ENCODE measurements around the gene CD7.

Gene CD7

DNA sequence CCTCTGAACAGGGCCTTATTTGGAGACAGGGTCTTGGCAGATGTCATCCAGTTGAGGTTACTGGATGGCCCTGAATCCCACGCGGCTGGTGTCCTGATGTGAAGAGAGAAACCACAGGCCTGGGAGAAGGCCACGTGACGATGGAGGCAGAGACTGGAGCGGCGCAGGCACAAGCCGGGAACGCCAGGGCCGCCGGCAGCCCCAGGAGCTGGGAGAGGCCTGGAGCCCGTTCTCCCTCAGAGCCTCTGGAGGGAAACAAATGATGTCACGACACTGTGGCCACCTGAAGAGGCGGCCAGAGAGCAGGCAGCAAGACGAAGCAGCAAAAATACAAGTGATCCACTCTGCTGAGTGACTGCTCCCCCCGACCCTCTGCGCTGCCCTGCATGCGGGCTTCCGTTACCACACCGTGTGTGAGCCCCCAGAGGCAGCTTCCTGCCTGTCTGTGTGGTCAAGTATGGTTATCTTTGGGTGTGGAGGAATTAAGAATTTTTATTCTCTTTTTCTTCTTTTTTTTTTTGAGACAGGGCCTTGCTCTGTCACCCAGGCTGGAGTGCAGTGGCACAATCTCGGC lies 11.6 kb downstream of the CD7 start:
- H3K27me3 Mint-ChIP-seq: peaks cover 26% of the 10 kb centered on the region
- peak overlapping the region; percentile 69 for H3K27ac Mint-ChIP-seq
- CTCF ChIA-PET: interaction anchor here (4.7 to 8.0 kb wide), 2 partner anchors 11 to 16 kb away, joined by 20 to 58 read pairs; partner anchors contain the start of gene CD7
- no peak for DNase-seq
- no peak overlapping the region for H3K4me3 Mint-ChIP-seq
- H3K4me1 Mint-ChIP-seq: peaks cover 58% of the 10 kb centered on the region
- H3K9me3 Mint-ChIP-seq: no peaks in the 10 kb centered on the region
- no peaks in the 10 kb centered on the region for H3K36me3 Mint-ChIP-seq

DNA sequence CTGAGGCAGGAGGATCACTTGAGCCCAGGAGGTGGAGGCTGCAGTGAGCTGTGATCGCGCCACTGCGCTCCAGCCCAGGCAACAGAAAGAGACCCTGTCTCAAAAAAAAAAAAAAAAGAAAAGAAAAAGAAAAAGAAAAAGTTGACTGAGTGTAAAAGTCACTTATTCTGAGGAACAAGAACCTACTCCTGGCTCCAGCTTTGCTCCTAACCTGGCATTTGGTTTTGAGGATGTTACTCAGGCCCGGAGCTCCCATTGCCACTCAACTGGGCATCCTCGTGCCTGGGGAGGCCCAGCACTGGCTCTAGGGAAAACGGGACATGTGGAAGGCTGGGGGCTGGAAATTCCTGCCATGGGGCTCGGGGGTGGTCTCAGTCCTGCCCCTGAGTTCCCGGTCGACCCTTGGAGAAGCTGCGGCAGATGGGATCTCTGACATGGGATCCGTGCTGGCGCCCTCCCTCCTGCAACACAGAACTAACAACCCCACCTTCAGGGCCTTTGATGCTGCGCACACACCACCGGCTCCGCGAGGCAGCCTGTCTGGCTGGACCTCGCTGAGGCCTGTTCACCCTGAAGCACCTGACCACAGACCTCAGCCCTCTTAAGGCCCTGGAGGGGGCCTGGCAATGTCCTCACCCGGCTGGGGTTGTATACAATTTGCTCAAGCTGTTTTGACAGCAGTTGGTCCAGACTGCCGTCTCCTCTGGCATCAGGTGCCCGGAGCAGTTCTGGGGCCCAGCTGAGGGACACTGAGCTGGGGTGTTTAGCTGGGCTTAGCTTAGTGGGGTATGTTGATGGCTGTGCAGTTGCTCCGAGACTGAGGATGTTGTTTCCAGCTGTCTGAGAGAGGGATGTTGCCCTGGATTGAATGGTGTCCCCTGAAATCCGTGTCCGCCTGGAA lies 12.3 kb downstream of the CD7 start:
- Mint-ChIP-seq H3K9me3 (no peaks in the 10 kb centered on the region), H3K4me3 (no peak overlapping the region), H3K36me3 (no peaks in the 10 kb centered on the region), H3K27ac (peak overlapping the region; percentile 69), H3K27me3 (peaks cover 21% of the 10 kb centered on the region), H3K4me1 (peaks cover 66% of the 10 kb centered on the region)
- DNase-seq: no peak
- CTCF ChIA-PET: interaction anchor here (4.7 to 8.0 kb wide), 2 partner anchors 12 to 16 kb away, joined by 20 to 58 read pairs; partner anchors contain the start of gene CD7

DNA sequence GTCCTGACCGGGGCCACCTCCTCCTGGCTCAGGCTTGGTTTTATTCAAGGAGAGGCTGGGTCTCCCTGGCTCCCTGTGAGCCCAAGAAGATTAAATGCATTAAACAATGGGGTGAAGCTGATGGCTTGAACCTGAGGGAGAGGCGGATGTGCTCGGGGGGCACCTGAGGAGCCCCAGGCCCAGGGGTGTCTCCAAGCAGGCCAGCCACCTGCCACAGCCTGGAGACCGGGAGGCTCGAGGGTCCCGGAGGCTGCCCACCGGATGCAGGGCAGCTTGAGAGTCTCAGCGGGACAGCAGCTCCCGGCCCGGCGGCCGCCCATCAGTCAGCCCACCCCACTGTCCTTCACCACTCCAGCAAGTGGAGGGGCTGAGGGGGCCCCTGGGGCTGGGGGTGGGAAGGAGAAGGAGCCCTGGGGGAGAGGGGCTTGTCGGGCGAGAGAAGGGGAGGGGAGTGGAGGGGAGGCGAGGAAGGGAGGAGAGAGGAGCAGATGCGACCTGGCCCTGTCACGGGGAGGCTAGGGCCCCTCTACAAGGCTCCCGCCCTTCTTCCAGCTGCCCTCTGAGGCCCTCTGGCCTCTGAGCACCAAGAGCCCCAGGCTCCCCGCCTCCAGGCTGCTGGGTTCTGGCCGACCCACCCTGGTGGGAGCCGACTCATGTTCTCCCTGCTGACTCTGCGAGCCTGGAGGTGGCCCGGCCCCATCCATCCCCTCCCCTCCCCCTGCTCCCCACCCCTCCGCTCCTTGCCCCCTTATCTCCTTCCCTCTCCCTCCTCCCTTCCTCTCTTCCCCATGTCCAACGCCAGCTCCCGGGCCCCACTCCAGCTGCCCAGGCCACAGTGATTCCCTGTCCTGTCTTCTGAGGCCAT lies 13.2 kb downstream of the CD7 start:
- no peak overlapping the region for H3K4me3 Mint-ChIP-seq
- peak overlapping the region; percentile 70 for H3K27ac Mint-ChIP-seq
- H3K27me3 Mint-ChIP-seq: peaks cover 13% of the 10 kb centered on the region
- peaks cover 75% of the 10 kb centered on the region for H3K4me1 Mint-ChIP-seq
- no peaks in the 10 kb centered on the region for H3K36me3 Mint-ChIP-seq
- H3K9me3 Mint-ChIP-seq: no peaks in the 10 kb centered on the region
- CTCF ChIA-PET: interaction anchor here (0.9 to 8.0 kb wide), 5 partner anchors 12 to 345 kb away, joined by 3 to 58 read pairs (median 12); partner anchors contain the start of gene CD7
- DNase-seq: no peak

DNA sequence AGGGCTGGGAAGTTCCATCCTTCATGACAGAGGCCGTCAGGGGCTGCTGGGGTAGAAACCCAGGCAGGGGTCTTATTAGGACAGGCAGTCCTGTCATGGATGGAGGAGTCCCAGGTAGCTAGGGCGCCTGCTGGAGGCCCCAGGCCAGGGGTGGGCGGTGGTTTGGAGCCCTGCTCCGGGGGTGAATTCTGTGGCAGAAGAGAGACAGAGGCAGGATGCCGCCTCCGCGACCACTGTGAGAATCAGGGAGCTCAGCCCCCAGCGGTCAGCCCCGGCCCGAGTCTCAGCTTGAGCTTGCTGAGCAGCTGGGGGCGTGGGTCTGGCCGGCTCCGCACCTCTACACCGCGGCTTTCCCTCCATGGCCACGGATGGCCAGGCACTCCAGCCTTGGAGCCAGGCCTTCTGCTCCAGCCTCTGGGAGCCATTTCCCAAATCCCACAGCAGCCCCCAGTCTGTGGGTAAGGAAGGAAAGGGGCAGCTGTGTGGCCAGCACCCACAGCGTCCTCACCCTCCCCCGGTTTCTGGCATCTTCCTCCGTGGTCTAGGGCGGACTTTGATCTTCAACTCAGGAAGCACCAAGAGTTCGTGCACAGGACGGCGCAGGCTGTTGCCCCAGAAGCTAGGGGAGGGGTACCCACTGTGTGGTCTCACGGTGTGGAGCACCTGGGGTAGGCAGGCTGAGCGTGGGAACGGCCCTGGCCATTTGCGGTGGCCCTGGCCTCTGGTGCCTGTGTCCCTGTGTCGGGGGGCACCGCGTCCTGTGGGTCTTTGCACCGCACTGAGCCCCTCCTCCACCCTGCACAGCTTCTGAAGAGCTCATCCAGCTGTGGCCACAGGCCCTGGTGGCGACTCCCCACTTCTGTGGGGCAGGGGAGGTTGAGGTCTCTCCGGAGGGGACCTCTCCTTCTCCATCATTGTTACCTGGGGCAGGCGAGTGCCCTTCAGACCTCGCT lies 14.1 kb downstream of the CD7 start:
- peak overlapping the region; percentile 92 for H3K27ac Mint-ChIP-seq
- H3K9me3 Mint-ChIP-seq: no peaks in the 10 kb centered on the region
- CTCF ChIA-PET: interaction anchor here (0.9 to 8.0 kb wide), 6 partner anchors 11 to 344 kb away, joined by 3 to 58 read pairs (median 9); partner anchors contain the start of genes CD7 and SECTM1
- DNase-seq: peak; percentile 75
- peaks cover 84% of the 10 kb centered on the region for H3K4me1 Mint-ChIP-seq
- H3K36me3 Mint-ChIP-seq: no peaks in the 10 kb centered on the region
- peaks cover 5% of the 10 kb centered on the region for H3K27me3 Mint-ChIP-seq
- peak overlapping the region; percentile 70 for H3K4me3 Mint-ChIP-seq

DNA sequence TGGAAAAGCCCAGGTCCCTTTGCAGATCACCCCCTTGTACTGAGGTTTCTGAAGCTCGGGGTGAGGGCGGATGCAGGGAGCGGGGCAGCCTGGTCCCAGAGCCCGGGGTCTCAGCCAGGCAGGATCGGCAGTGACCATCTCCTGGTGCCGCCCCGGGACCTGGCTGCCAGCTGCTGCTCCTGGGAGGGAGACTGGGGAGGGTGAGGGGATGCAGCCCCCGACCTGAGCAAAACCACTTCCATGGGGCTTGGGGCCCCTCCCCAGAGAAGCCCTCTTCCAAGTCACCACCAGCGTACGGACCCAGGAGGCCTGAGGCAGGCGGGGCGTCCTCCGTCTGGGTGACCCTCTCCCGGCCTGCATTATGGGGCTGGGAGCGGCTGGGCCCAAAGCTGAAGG lies 14.8 kb downstream of the CD7 start:
- H3K9me3 Mint-ChIP-seq: no peaks in the 10 kb centered on the region
- peak overlapping the region; percentile 70 for H3K4me3 Mint-ChIP-seq
- no peak for DNase-seq
- peak overlapping the region; percentile 92 for H3K27ac Mint-ChIP-seq
- no peaks in the 10 kb centered on the region for H3K36me3 Mint-ChIP-seq
- peaks cover 87% of the 10 kb centered on the region for H3K4me1 Mint-ChIP-seq
- CTCF ChIA-PET: interaction anchor here (0.9 to 8.0 kb wide), 7 partner anchors 9 to 67 kb away, joined by 3 to 58 read pairs (median 6); partner anchors contain the start of genes CD7, CSNK1D and SECTM1
- H3K27me3 Mint-ChIP-seq: peaks cover 8% of the 10 kb centered on the region

DNA sequence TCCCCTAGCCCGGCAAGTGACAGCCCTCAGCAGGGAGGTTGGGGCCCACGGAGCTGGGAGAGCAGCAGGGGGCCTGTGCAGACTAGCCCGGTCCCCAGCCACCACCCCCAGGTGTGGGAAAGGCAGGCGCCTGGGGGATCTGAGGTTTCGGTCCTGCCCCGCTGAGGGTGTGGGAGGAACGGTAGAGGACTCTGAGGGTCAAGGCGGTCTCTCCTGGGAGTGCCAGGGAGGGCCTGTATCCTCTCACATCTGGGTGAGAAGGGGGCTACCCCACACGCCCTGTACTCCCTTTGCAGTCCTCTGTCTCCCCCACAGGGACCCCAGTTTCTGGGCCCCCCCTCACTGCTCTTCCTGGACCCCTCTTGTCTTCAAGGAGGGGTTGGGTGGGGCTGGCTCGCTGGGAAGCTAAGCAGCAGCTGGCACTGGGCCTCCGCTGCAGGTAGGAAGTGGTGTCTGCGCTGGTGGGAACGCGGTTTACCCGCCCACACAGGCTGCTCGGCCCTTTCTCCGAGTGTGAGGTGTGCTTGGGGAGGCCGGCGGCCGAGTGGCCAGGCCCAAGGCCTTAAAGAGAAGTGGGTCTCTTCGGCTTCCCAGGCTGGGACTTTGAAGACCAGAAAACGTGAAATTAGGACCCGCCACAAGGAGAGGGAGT lies 15.4 kb downstream of the CD7 start:
- H3K36me3 Mint-ChIP-seq: no peaks in the 10 kb centered on the region
- peak overlapping the region; percentile 70 for H3K4me3 Mint-ChIP-seq
- peak overlapping the region; percentile 92 for H3K27ac Mint-ChIP-seq
- CTCF ChIA-PET: interaction anchor here (0.9 to 8.0 kb wide), 9 partner anchors 9 to 66 kb away, joined by 3 to 58 read pairs (median 6); partner anchors contain the start of genes CD7, CSNK1D and SECTM1
- peaks cover 92% of the 10 kb centered on the region for H3K4me1 Mint-ChIP-seq
- H3K27me3 Mint-ChIP-seq: peaks cover 6% of the 10 kb centered on the region
- no peaks in the 10 kb centered on the region for H3K9me3 Mint-ChIP-seq
- peak; percentile 71 for DNase-seq

DNA sequence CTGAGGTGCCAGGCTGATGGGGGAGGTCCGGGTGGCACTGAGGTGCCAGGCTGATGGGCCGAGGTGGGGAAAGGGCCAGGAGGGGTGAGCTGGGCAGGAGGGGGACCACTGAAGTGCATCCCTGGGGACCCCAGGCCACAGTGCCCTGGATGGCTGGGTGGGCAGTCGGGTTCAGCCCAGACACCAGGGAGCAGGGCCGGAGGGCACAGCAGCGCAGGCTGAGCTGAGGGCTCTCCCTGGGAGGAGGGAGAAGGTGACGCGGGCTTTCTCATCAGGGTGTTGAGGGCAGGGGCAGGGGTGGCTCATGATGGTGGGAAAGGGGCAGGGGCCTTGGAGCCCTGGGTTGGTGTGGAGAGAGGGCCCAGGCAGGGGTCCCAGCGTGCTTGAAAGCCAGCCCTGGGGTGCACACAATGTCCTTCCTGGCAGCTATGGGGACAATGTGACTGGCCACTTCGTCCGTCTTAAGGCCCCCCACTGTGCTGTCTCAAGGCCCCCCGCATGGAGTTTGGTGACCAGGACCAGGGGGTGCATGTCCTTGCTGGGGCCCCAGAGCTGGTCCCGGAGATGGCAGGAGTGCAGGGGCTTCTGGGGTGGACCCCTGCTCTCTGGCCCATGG lies 16.0 kb downstream of the CD7 start:
- Mint-ChIP-seq H3K27me3 (peaks cover 3% of the 10 kb centered on the region), H3K4me1 (peaks cover 94% of the 10 kb centered on the region), H3K36me3 (no peaks in the 10 kb centered on the region), H3K4me3 (peak overlapping the region; percentile 46), H3K9me3 (no peaks in the 10 kb centered on the region), H3K27ac (peak overlapping the region; percentile 92)
- DNase-seq: no peak
- CTCF ChIA-PET: interaction anchor here (0.8 to 8.0 kb wide), 13 partner anchors 9 to 66 kb away, joined by 3 to 58 read pairs (median 6); partner anchors contain the start of genes CD7, CSNK1D and SECTM1

DNA sequence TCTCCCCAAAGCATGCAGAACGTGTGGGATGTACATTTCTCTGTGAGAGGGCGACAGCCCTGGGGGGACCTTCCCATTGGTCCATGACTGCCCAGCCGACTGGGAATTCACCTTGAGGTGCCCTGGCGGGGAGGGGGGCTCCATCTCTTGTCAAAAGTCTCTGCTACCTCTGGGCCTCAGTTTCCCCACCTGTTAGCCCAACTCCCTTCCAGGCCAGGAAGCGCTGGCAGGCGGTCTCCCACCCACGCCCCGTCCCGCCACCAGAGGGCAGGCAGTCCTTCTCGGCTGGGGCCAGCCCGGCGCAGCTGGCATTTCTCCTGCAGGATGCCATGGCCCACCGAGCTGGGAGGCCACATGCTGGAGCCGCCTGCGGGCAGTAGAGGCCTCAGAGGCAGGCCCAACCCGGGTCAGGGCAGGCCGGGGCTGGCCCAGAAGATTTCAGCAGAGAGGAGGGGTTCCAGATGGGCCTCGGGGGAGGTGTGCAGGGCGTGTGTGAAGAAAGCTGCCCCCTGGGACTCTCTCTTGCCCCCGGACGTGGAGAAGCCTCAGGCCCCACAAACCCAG lies 16.6 kb downstream of the CD7 start:
- Mint-ChIP-seq H3K4me3 (peak overlapping the region; percentile 46), H3K27me3 (peaks cover 3% of the 10 kb centered on the region), H3K4me1 (peaks cover 91% of the 10 kb centered on the region), H3K36me3 (no peaks in the 10 kb centered on the region), H3K27ac (peak overlapping the region; percentile 100), H3K9me3 (no peaks in the 10 kb centered on the region)
- DNase-seq: peak; percentile 78
- CTCF ChIA-PET: interaction anchor here (0.6 to 8.0 kb wide), 14 partner anchors 10 to 316 kb away, joined by 3 to 58 read pairs (median 4); partner anchors contain the start of genes CD7 and SECTM1

DNA sequence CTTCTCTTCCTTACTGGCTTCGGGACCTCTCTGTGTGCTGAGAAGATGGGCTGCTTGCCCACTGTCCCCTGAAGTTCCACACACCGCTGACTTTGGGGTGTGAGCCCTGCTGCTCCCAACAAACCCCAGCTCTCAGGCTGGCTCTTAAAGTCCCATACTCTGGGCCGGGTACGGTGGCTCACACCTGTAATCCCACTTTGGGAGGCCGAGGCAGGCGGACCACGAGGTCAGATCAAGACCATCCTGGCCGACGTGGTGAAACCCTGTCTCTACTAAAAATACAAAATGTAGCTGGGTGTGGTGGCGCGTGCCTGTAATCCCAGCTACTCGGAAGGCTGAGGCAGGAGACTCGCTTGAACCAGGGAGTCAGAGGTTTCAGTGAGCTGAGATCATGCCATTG lies 17.2 kb downstream of the CD7 start:
- no peaks in the 10 kb centered on the region for H3K36me3 Mint-ChIP-seq
- H3K27ac Mint-ChIP-seq: peak overlapping the region; percentile 100
- CTCF ChIA-PET: interaction anchor here (0.6 to 8.0 kb wide), 13 partner anchors 10 to 316 kb away, joined by 3 to 58 read pairs (median 5); partner anchors contain the start of genes CD7 and SECTM1
- peak overlapping the region; percentile 92 for H3K4me3 Mint-ChIP-seq
- peaks cover 3% of the 10 kb centered on the region for H3K27me3 Mint-ChIP-seq
- peaks cover 91% of the 10 kb centered on the region for H3K4me1 Mint-ChIP-seq
- no peak for DNase-seq
- H3K9me3 Mint-ChIP-seq: no peaks in the 10 kb centered on the region

DNA sequence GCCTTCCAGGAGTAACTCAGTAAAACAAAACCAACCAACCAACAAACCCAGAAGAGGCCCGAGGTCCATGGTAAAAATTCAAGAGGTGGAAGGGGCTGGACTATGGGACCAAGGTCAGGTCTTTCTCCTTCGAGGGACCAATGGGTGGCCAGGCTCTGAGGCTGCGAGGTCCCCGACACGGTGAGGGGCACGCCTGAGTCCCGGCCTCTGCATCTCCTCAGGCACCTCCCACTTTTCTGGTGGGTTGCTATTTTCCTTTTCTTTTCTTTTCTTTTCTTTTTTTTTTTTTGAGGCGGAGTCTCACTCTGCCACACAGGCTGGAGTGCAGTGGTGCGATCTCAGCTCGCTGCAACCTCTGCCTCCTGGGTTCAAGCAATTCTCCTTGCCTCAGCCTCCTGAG lies 18.0 kb downstream of the CD7 start:
- CTCF ChIA-PET: interaction anchor here (1.1 to 8.0 kb wide), 6 partner anchors 11 to 54 kb away, joined by 3 to 58 read pairs (median 9); partner anchors contain the start of gene CD7
- H3K4me1 Mint-ChIP-seq: peaks cover 90% of the 10 kb centered on the region
- DNase-seq: peak; percentile 66
- H3K27me3 Mint-ChIP-seq: peaks cover 3% of the 10 kb centered on the region
- peak overlapping the region; percentile 100 for H3K27ac Mint-ChIP-seq
- peak overlapping the region; percentile 92 for H3K4me3 Mint-ChIP-seq
- H3K36me3 Mint-ChIP-seq: peaks cover 2% of the 10 kb centered on the region
- H3K9me3 Mint-ChIP-seq: no peaks in the 10 kb centered on the region

DNA sequence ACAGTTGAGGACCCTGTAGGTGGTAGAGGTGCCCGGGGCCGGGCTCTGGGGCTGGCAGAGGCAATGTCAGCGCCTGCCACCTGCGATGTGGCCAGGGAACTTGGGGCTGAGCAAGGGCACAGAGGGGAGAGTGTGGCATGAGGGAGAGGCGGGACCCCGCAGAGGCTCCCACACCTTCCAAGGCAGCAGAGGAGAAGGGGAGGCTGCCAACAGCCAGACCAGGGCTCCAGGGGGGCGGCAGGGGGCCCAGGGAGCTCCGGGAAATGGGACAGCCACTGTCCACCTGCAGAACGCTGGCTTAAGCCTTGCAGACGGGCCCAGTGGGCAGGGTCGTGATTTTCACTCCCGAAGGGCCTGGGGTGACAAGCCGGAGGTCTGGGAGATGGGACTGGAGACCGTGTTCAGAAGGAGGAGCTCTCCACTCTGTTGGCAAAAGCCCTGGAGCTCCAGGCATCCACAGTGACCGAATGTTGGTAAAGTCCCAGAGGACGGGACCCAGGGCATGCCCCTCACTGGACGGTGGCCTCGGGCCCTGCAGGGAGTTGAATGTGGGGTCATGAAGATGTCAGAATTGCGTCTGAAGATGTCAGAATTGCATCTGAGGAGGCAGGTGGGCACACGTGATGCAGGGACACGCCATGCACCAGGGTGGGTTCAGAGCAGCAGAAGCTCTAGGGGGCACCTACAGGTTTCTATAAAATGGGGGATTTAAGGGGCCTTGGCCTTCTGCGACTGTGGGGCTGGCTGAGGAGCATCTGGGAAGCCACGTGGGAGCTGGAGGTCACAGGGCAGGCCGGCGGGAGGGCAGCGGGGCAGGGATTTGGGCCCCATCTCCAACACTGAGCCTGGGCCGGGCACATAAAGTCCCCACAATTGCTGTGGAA lies 18.6 kb downstream of the CD7 start:
- CTCF ChIA-PET: interaction anchor here (0.7 to 5.1 kb wide), 9 partner anchors 18 to 126 kb away, joined by 3 to 55 read pairs (median 3); partner anchors contain the start of gene CD7
- peaks cover 3% of the 10 kb centered on the region for H3K27me3 Mint-ChIP-seq
- H3K4me1 Mint-ChIP-seq: peaks cover 93% of the 10 kb centered on the region
- peak overlapping the region; percentile 100 for H3K27ac Mint-ChIP-seq
- peak overlapping the region; percentile 92 for H3K4me3 Mint-ChIP-seq
- H3K36me3 Mint-ChIP-seq: peaks cover 3% of the 10 kb centered on the region
- H3K9me3 Mint-ChIP-seq: no peaks in the 10 kb centered on the region
- DNase-seq: no peak

All from activated naive CD4-positive, alpha-beta T cell treated with anti-CD3 and anti-CD28 coated beads, Interleukin-2, amount 10 ng/mL, durations not matched to agents 7 days and 5 days (primary cell).